ENCODE measurements around the gene ITPR1. TPM values are rescaled to one million over a fixed set of nuclear protein-coding genes. Genes with fewer than 3 reads are reported as not detected.

The ITPR1 gene
- total RNA-seq, 1 donor from 2014 or later, result 11.2 TPM

- no peak overlapping the region for H3K4me3 Mint-ChIP-seq (ENCODE audit: low read depth)
- peaks cover 3% of the 10 kb centered on the region for H3K4me1 Mint-ChIP-seq (ENCODE audit: low read depth)
- no peaks in the 10 kb centered on the region for H3K36me3 Mint-ChIP-seq (ENCODE audit: insufficient read depth)
Measured at GRCh38 chr3:4517093-4517492, 23.9 kb downstream of the ITPR1 start.

GRCh38 chr3:4517643-4518311 lies 24.6 kb downstream of the ITPR1 start:
- DNase-seq (ENCODE audit: low spot score, unreplicated experiment), result no peak
- Mint-ChIP-seq H3K4me1 (ENCODE audit: low read depth) (peaks cover 3% of the 10 kb centered on the region), H3K36me3 (ENCODE audit: insufficient read depth) (no peaks in the 10 kb centered on the region), H3K27me3 (no peaks in the 10 kb centered on the region), H3K27ac (no peak overlapping the region), H3K9me3 (ENCODE audit: low read depth) (no peaks in the 10 kb centered on the region), H3K4me3 (ENCODE audit: low read depth) (no peak overlapping the region)
- TF ChIP-seq CTCF (IDR thresholded peaks at IDR 0.05; ENCODE audit: unreplicated experiment), result no peak

More at GRCh38 chr3:4517093-4517492, 23.9 kb downstream of the ITPR1 start:
- H3K27me3 Mint-ChIP-seq, result peaks cover 3% of the 10 kb centered on the region
- no peak for DNase-seq (ENCODE audit: low spot score, unreplicated experiment)
- no peaks in the 10 kb centered on the region for H3K9me3 Mint-ChIP-seq (ENCODE audit: low read depth)
- TF ChIP-seq CTCF (IDR thresholded peaks at IDR 0.05; ENCODE audit: unreplicated experiment), result no peak
- H3K27ac Mint-ChIP-seq, result no peak overlapping the region

GRCh38 chr3:4520033-4520816 lies 27.1 kb downstream of the ITPR1 start:
- H3K27ac Mint-ChIP-seq, result no peak overlapping the region
- no peaks in the 10 kb centered on the region for H3K27me3 Mint-ChIP-seq
- no peak for TF ChIP-seq CTCF (IDR thresholded peaks at IDR 0.05; ENCODE audit: unreplicated experiment)
- H3K9me3 Mint-ChIP-seq (ENCODE audit: low read depth), result no peaks in the 10 kb centered on the region
- peaks cover 3% of the 10 kb centered on the region for H3K4me1 Mint-ChIP-seq (ENCODE audit: low read depth)
- H3K4me3 Mint-ChIP-seq (ENCODE audit: low read depth), result no peak overlapping the region
- H3K36me3 Mint-ChIP-seq (ENCODE audit: insufficient read depth), result no peaks in the 10 kb centered on the region
- no peak for DNase-seq (ENCODE audit: low spot score, unreplicated experiment)

- Mint-ChIP-seq H3K4me1 (ENCODE audit: low read depth) (no peaks in the 10 kb centered on the region), H3K36me3 (ENCODE audit: insufficient read depth) (no peaks in the 10 kb centered on the region)
- no peak for TF ChIP-seq CTCF (IDR thresholded peaks at IDR 0.05; ENCODE audit: unreplicated experiment)
Measured at GRCh38 chr3:4522947-4523346, 29.8 kb downstream of the ITPR1 start.

GRCh38 chr3:4523710-4524698 lies 30.9 kb downstream of the ITPR1 start:
- H3K4me1 Mint-ChIP-seq (ENCODE audit: low read depth), result peaks cover 2% of the 10 kb centered on the region
- no peak for TF ChIP-seq CTCF (IDR thresholded peaks at IDR 0.05; ENCODE audit: unreplicated experiment)
- no peak overlapping the region for H3K27ac Mint-ChIP-seq
- H3K36me3 Mint-ChIP-seq (ENCODE audit: insufficient read depth), result no peaks in the 10 kb centered on the region
- no peaks in the 10 kb centered on the region for H3K9me3 Mint-ChIP-seq (ENCODE audit: low read depth)
- no peaks in the 10 kb centered on the region for H3K27me3 Mint-ChIP-seq
- no peak overlapping the region for H3K4me3 Mint-ChIP-seq (ENCODE audit: low read depth)
- DNase-seq (ENCODE audit: low spot score, unreplicated experiment), result no peak

More at GRCh38 chr3:4522947-4523346, 29.8 kb downstream of the ITPR1 start:
- no peak for DNase-seq (ENCODE audit: low spot score, unreplicated experiment)
- Mint-ChIP-seq H3K9me3 (ENCODE audit: low read depth) (no peaks in the 10 kb centered on the region), H3K4me3 (ENCODE audit: low read depth) (no peak overlapping the region), H3K27ac (no peak overlapping the region), H3K27me3 (no peaks in the 10 kb centered on the region)
